Activated T-cell treated with anti-CD3 and anti-CD28 coated beads for 4 hours (primary cell): ENCODE data around the gene KRT28.

Experiments used
- DNase-seq: peaks from one replicate; pipeline ENCODE4 v3.0.0-alpha.2; 2020

Gene KRT28, protein sequence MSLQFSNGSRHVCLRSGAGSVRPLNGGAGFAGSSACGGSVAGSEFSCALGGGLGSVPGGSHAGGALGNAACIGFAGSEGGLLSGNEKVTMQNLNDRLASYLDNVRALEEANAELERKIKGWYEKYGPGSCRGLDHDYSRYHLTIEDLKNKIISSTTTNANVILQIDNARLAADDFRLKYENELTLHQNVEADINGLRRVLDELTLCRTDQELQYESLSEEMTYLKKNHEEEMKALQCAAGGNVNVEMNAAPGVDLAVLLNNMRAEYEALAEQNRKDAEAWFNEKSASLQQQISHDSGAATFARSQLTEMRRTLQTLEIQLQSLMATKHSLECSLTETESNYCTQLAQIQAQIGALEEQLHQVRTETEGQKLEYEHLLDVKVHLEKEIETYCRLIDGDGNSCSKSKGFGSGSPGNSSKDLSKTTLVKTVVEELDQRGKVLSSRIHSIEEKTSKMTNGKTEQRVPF

DNA sequence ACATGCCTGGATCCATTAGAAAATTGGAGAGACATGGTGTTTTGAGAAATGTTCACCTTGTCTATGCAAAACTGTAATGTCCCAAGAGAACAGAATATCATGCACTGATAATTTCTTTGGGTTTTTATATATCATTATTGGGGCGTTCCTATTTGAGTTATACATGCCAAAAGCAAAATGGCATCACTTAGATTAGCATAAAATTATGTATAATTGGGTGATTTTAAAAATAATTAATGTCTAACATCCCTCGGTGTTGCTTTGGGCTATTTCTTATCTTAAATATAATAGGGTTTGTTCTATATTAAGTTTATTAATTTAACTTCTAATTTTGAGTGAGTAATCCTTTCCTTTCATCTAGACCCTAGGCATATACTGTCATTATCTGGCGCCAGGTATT lies at the start of gene KRT28:
TSS of gene KRT28 (minus strand) at position 101 of the 400 bp plus-strand sequence. CDS start at position 35, 66 bp downstream.
- DNase-seq = no peak

DNA sequence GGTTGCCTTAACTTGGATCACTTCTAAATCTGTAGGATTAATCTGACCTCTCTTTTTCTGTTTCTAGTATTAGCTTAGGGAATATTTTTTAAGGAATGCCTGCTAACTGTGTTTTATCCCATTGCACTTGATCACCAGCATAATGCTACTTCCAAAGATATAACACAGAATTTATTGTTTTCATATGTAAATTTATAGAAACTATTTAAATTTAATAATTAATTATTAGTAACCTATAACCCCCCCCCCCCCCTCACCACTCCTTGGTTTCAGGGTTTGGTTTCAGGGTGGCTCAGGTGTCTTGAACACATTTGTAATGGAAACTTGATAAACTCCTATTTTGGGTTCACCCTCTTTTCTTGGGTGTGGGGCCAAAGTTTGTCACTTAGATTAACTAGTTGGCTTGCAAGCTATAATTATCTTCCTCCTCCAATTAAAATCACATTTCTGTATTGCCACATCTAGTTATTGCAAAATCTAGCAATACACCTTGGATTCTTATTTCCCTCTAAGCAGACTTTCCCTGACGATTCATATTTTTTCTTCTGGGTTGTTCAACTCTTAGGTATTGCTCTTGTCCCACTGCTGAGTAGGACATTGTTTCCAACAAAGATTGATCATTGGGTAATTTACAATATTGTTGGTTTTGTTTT lies 49.0 kb upstream of the KRT28 start:
- DNase-seq = no peak

DNA sequence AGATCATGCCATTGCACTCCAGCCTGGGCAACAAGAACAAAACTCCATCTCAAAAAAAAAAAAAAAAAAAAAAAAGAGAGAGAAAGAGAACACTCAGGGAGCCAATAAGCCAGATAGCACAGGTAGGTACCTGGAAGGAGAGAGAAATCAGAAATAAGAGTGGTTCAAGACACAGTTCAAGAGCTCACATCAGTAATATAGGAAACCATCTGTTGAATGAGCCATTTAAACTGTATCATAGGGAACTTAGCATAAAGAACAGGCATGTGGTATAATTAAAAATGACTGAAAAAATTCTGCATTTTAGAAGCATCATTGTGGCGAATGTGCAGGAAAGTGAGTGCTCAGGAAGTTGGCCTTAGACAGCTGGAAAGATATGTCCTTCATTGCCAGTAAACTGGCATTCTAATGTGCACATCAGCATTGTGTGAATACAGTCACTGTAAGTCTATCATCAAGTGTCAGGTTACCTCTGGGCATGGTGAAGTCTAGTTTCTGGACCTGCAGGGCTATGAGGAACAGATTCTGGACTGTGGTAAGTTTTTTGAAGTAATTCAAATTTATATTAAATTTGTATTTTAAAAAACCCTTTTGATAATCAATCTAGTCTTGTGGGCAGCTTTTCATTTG lies 46.9 kb upstream of the KRT28 start:
- DNase-seq = no peak

DNA sequence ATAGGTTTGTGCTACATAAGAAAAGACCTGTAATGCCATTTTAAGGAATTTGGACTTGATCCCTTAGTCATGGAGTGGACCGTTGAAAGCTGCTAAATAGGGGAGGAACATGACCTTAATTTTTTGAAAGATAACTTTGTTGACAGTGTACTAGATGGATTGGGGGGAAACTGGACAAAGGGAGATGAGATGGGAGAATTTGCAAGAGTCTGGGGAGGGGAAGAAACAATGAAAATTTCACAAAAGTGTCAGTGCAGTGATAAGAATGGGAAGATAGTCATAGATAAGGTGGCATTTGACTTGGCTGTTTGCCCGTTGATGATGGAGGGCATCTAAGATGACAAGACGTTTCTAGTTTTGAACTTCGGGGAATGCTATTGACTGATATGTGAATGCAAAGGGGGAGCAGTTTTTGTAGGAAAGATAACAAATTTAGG lies 44.9 kb upstream of the KRT28 start:
- DNase-seq = no peak

GRCh38 chr17:40843242-40843641 lies 43.5 kb upstream of the KRT28 start:
- DNase-seq = no peak

DNA sequence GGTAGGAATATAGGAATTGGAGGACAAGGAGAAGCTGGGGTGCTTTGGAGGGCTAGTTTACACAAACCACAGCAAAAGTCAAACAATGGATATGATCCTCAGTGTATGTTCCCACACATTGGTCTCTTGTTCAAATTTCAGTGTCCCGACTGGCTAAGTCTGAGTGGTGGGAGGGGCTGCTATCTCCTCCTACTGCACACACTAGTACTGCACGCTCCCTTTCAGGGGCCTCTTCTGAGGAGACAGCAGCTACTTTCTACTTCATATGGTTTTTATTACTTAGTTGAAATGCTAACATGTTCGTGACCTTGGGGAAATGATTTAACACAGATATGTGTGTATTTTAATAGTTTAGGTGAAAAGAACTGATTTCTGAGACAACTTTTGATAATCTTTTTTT lies 41.5 kb upstream of the KRT28 start:
- DNase-seq = no peak

DNA sequence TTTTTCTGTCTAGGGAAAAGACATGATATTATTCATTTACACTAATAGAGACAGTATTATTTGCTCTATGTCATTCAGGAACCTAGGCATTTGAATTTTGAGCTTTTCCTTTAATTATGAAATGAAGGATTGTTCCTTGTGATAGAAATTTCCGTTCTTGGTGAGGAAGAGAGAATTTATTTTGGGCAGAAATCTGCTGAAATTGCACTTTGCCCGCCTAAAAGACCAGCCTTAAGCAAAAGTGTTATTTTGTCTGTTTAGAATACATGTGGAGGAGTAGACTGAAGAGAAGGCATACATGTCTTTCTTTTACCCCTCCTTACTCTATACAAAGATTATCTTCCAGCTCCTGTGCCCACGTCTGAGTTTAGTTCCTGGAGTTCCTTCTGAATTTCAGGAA lies 39.4 kb upstream of the KRT28 start:
- DNase-seq = no peak

DNA sequence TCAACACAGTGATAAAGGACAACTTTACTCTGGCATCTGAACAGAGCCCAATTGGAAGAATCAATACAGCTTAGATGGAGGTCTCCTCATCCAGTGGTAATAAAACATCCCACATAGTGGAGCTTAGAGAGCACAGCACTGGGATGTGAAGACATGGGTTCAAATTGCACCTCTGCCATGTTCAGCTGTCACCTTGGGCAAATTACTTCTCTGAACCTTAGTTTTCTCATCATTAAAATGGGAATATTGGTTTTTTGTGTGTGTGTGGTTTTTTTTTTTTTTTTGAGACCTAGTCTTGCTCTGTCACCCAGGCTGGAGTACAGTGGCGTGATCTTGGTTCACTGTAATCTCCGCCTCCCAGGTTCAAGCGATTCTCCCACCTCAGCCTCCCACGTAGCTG lies 36.3 kb upstream of the KRT28 start:
- no peak for DNase-seq

- no peak for DNase-seq
Observed at GRCh38 chr17:40833882-40834281, 34.1 kb upstream of the KRT28 start.

GRCh38 chr17:40832840-40833239 lies 33.1 kb upstream of the KRT28 start:
- no peak for DNase-seq

DNA sequence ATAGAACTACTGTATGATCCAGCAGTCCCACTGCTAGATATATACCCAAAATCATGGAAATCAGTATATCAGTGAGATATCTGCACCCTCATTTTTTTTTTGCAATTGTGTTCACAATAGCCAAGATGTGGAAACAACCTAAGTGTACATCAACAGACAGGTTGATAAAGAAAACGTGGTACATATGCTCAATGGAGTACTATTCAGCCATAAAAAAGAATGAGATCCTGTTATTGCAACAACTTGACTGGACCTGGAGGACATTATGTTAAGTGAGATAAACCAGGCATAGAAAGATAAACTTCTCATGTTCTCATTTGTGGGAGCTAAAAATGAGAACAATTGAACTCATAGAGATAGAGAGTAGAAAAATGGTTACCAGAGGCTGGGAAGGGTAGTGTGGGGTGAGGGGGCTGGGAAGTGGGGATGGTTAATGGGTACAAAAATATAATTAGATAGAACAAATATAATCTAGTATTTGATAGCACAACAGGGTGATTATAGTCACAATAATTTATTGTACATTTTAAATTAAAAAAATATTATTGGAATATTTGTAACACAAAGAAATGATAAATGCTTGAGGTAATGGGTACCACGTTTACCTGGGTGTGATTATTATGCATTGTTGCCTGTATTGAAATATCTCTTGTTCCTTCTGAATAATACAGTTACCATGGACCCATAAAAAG lies 30.5 kb upstream of the KRT28 start:
- no peak for DNase-seq

DNA sequence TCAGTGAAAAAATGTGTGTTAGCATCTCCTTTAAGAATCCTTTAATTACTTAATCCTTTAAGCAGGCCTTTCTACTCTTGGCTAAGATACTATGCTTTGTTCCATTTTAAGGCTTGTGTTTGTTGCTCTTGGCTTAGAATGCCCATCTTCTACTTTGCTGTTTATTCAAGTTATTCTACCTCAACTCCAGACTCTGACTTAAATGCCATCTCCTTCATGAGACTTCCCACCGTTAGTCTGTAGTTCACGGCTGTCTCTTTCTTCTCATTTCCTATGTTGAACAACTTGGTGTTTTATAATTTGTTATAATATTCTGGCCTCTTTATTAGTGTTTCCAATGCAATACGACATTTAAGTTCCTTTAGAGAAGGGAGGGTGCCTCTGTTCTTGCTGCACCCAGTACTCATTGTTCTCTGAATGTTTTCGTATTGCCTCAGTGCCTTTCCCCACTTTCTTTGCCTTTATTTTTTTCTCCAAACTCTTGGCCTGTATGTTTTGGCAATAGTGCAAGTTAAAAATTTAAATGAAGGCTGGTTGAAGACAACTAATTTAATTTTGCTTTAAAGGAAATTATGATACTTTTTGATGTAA lies 28.8 kb upstream of the KRT28 start:
- no peak for DNase-seq

DNA sequence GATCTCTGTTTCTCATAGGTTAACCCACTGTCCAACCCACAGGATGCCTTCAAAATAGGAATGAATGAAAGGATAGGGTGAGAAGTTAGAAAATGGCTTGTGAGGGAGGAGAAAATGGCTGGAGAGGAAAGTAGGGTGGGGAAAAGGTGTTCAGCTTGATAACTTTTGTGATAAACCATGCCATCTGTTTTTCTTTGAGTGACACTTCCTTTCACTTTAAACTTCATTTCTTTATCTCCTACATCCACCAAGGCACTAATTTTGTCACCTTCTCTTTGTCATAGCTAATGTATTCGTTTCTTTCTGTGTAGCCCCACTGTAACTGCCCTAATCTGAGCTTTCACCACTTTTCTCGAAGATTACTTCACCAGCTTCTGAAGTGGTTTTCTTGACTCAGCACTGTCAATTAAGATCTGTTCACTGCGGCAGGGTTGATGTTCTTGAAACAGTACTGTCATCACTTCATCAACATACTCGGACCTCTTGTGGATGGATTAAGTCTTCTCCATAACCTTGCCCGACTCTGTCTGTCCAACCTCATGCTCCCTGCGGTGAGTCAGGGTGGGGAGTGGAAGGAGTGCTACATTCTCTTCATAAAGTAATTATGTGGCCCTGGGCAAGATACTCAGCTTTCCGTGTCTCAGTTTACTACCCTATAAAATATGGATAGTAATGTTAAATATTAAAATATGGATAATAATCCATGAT lies 28.1 kb upstream of the KRT28 start:
- no peak for DNase-seq

DNA sequence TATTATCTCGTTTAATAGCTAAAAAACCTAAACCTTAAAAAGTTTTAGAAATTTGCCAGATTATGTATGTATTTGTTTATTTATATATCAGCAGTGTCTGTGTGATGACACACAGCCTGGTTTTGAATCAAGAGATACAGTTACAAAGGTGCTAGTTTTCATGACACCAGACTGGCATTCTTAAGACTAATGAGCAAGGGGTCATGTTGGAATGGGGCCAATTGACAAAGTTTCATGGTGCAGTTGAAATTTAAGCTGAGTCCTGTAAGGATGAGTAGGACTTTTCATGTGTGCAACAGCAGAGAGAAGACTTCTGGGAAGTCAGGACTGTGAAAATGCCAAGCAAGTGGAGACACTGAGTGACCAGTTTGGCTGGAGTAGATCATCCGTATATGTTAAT lies 25.8 kb upstream of the KRT28 start:
- DNase-seq = no peak

GRCh38 chr17:40824015-40824832 lies 24.5 kb upstream of the KRT28 start:
- DNase-seq = no peak

DNA sequence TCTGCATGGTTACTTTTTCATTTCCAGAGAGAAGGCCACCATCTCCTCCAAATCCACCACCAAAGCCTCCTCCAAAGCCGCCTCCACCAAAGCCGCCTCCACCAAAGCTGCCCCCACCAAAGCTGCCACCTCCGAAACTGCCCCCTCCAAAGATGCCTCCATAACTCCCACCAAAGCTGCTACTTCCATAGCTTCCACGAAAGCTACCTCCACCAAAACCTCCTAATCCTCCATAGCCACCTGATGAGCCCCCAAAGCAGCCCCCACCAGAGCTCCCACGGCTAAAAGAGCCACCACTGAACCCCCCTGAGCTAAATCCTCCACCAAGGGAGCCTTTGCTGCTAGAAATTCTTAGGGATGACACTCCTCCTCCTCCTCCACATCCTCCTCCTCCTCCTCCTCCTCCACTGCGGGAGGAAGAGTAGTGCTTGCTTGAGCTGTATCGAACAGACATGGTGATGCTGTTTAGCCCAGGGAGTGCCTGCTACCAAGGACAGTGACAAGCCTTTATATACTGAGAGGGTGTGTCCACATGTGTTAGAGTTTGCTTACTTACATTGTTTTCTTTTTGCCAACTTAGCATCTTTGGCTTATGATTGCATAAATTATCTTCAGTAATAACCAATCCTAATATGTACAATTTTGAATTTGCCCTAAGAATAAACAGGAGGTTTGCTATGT lies 22.5 kb upstream of the KRT28 start, which contains the start of gene KRT10:
TSS of gene KRT10 (minus strand) at position 483 of the 681 bp plus-strand sequence. CDS start at position 454, 29 bp downstream.
- DNase-seq = no peak

- DNase-seq = no peak
Observed at GRCh38 chr17:40821536-40821935, 21.8 kb upstream of the KRT28 start.

DNA sequence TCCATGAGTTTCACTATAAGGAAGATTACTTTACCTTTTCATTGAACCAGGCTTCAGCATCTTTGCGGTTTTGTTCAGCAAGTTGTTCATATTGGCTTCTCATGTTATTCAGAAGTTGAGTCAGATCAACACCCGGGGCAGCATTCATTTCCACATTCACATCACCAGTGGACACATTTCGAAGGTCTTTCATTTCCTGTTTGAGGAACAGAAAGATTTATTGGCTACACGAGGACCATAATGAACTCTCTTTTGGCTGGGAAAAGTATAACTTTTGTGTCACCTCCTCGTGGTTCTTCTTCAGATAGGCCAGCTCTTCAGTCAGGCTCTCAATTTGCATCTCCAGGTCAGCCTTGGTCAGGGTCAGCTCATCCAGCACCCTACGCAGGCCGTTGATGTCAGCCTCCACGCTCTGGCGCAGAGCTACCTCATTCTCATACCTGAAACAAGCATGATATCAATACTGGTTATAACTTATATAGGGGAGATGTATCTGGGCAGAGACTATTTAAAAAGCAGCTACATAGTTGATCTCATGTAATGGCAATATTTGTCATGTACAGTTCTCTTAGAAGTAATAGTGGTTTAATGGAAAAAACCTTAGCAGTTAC lies 20.6 kb upstream of the KRT28 start:
- DNase-seq = no peak

GRCh38 chr17:40819528-40820125 lies 19.9 kb upstream of the KRT28 start:
- DNase-seq = no peak
